Spleen (tissue), 7 donors: ENCODE results near the gene HLA-DRA.

Experiments used
- CTCF ChIP-seq, 11 experiments: fragments of 200-600 bp in 7 of 11; fragments of 450-650 bp in 4 of 11; sonication (generic) in 4 of 11; IDR thresholded peaks in 8 of 11; conservative IDR thresholded peaks in 3 of 11; 1 replicate in 7 of 11; 2 replicates in 4 of 11; pipeline versions ENCODE4 v1.4.0 to v1.8.0; 2016 to 2021; ENCODE audit warnings: antibody characterized with exemption in 11 of 11, inconsistent platforms in 4 of 11, mild to moderate bottlenecking in 1 of 11
- POLR2A ChIP-seq, 3 donors: fragments of 450-650 bp; IDR thresholded peaks; one replicate each; pipeline ENCODE4 v1.5.1; 2017; ENCODE audit warnings: antibody characterized with exemption in 3 of 3, mild to moderate bottlenecking in 1 of 3
- POLR2AphosphoS5 ChIP-seq, 3 donors: sonication (generic); formaldehyde crosslinking; IDR thresholded peaks; one replicate each; pipeline ENCODE4 v1.5.1; 2017; ENCODE audit warnings: antibody characterized with exemption in 3 of 3
- donor health status: DM: no; HTN: no; CAD: no; lungs with moderate emphysema.
- donor health status: DM: no; HTN: no; CAD: no.
- donor health status: DM: no; HTN: no; CAD: no.

- no peak for TF ChIP-seq CTCF (IDR thresholded peaks at IDR 0.05 in 8 of 11, conservative IDR thresholded peaks at IDR 0.05 in 3 of 11)
- no peak for TF ChIP-seq POLR2A (IDR thresholded peaks at IDR 0.05)
- no peak for TF ChIP-seq POLR2AphosphoS5 (IDR thresholded peaks at IDR 0.05)
Observed at GRCh38 chr6:32410906-32411305, 28.8 kb upstream of the HLA-DRA start.
